Activated T-cell treated with anti-CD3 and anti-CD28 coated beads, Interleukin-2, amount 50 U/mL, for 24 hours (primary cell): Measurements from ENCODE around the gene PRKAG2.

Experiments used
- DNase-seq: peaks from one replicate; pipeline ENCODE4 v3.0.0-alpha.2; 2020
- H3K27ac Mint-ChIP-seq: 2 replicates; pipeline ENCODE4 v1.8.0; 2020; ENCODE audit warnings: mild to moderate bottlenecking, mixed read lengths
- H3K27me3 Mint-ChIP-seq: 2 replicates; pipeline ENCODE4 v1.8.0; 2020; ENCODE audit warnings: mixed read lengths
- H3K36me3 Mint-ChIP-seq: 2 replicates; pipeline ENCODE4 v1.8.0; 2020; ENCODE audit warnings: low read depth, mixed read lengths
- H3K4me1 Mint-ChIP-seq: 2 replicates; pipeline ENCODE4 v1.8.0; 2020; ENCODE audit warnings: low read depth, mixed read lengths
- H3K4me3 Mint-ChIP-seq: 2 replicates; pipeline ENCODE4 v1.8.0; 2020; ENCODE audit warnings: mild to moderate bottlenecking, moderate library complexity, mixed read lengths
- H3K9me3 Mint-ChIP-seq: 2 replicates; pipeline ENCODE4 v1.8.0; 2020; ENCODE audit warnings: mixed read lengths

PRKAG2 gene

DNA sequence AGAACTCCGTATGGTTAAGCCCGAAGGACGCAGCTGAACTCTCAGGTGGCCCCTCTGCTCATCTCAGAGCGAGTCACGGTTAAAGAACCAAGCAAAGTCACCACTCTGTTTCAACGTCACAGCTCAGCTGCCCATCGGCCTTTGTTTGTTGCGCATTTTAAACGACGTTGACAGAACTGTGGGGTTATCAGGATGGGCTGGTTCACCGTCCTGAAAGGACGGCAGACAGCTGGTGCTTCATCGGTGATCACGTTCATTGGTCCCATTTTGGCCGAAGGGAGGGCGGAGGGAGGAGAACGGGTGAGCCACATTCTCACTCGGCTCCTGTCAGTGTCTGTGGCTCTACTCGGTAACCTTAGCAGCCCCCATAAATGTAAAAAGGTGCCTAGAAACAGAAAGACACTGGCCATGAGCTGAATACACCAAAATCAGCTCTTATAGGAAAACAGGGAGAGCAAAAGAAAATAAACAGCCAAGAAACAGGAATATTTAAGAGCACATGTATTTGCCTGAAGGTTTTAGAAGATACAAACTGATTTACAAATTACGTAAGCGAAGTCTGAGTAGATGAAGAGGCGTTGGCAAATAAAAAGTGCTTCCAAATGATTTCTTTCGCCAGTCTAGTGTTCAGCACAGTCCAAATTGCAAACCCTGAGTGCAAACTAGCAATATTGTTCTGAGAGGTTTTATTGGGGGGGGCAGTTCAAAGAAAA lies 8.4 kb downstream of the PRKAG2 start:
- H3K9me3 Mint-ChIP-seq: no peaks in the 10 kb centered on the region
- H3K27ac Mint-ChIP-seq: no peak overlapping the region
- peaks cover 34% of the 10 kb centered on the region for H3K4me1 Mint-ChIP-seq
- H3K4me3 Mint-ChIP-seq: no peak overlapping the region
- H3K36me3 Mint-ChIP-seq: no peaks in the 10 kb centered on the region
- no peak for DNase-seq
- no peaks in the 10 kb centered on the region for H3K27me3 Mint-ChIP-seq

DNA sequence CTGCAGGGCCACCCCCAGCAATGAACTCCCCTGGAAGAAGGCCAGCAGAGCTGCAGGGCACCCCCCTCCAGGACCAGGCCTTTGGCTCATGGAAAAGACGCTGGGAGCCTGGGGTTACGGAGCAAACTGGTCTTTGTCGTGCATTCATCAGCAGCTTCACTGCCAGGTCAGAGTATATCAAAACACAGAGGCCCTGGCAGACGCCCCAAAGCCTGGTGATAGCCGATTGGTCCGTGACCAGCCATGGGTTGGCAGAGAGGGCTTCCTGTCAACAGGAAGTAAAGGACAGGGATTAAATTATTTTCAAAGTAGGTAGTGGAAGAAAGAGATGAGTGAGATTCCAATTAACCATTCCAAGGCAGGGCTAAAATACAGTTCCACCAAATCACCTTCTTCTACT lies 9.0 kb downstream of the PRKAG2 start:
- H3K27ac Mint-ChIP-seq: no peak overlapping the region
- H3K4me1 Mint-ChIP-seq: peaks cover 28% of the 10 kb centered on the region
- no peaks in the 10 kb centered on the region for H3K9me3 Mint-ChIP-seq
- no peak for DNase-seq
- no peak overlapping the region for H3K4me3 Mint-ChIP-seq
- no peaks in the 10 kb centered on the region for H3K36me3 Mint-ChIP-seq
- no peaks in the 10 kb centered on the region for H3K27me3 Mint-ChIP-seq

DNA sequence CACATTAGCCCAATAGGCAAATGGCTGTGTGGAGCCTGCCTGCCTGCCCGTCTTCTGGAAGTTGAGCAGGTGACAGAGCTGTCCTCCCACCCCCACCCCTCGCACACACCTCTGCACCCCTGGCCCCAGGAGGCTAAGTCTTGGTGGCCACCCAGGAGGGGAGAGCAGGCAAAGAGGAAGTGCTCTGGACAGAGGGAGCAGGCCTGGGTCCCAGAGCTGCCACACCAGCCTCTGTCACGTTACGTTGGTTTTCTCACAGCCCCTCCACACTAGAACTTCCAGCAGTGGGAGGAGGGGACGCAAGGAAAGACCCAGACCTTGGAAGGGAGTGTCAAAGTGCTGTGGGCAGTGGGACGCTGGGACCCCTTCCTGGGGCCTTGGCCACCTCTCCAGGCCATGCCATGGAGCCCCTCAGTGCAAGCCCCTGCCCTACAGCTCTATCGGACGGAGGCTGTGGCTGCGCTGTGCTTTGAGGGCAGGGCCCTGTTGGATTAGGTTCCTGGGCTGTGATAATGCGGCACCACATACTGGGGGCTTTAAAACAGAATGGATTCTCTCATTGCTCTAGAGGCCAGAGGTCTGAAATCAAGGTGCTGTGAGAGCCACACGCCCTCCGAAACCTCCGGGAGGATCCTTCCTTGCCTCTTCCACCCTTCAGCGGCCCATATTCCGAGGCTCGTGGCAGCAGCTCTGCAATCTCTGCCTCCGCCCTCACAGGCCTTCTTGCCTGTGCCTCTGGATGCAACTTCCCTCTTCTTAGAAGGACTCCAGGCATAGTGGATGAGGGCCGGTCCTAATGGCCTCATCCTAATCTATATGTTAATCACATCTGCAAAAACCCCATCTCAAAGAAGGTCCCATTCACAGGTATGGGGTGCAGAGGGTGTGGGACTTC lies 9.9 kb downstream of the PRKAG2 start:
- H3K36me3 Mint-ChIP-seq: no peaks in the 10 kb centered on the region
- DNase-seq: no peak
- H3K9me3 Mint-ChIP-seq: no peaks in the 10 kb centered on the region
- peaks cover 27% of the 10 kb centered on the region for H3K4me1 Mint-ChIP-seq
- no peak overlapping the region for H3K27ac Mint-ChIP-seq
- H3K27me3 Mint-ChIP-seq: no peaks in the 10 kb centered on the region
- no peak overlapping the region for H3K4me3 Mint-ChIP-seq

- no peaks in the 10 kb centered on the region for H3K9me3 Mint-ChIP-seq
- no peak overlapping the region for H3K4me3 Mint-ChIP-seq
- no peaks in the 10 kb centered on the region for H3K36me3 Mint-ChIP-seq
- peaks cover 18% of the 10 kb centered on the region for H3K4me1 Mint-ChIP-seq
- no peak for DNase-seq
- no peak overlapping the region for H3K27ac Mint-ChIP-seq
- no peaks in the 10 kb centered on the region for H3K27me3 Mint-ChIP-seq
These were observed 10.9 kb downstream of the PRKAG2 start for GRCh38 chr7:151866028-151866427.

DNA sequence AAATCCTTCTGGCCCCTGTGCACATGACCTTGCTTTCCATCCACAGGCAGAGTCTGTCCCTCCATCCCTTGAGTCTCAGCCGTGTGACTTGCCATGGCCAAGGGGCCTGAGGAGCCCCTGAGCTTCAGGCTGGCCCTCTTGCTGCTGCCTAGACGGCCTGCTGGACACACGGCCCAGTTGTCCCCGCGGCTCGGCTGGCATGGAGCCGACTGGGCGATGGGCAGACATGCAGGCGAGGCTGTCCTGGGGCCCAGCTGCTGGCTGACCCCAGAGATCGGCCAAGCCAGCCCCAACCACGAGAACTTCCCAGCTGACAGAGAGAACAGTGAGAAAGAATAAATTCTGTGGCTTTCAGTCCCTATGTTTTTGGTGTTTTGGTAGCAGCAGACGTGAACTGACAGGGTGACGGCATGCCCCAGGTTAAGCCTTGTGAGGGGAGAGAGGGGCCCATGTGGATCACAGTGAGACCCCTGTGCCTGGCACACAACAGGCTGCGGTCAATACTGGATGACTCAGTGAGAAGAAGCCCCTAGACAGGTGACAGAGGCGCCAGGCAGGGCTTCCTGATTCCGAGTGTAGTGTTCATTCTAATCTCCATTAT lies 11.7 kb downstream of the PRKAG2 start:
- Mint-ChIP-seq H3K4me1 (peaks cover 14% of the 10 kb centered on the region), H3K27ac (no peak overlapping the region)

DNA sequence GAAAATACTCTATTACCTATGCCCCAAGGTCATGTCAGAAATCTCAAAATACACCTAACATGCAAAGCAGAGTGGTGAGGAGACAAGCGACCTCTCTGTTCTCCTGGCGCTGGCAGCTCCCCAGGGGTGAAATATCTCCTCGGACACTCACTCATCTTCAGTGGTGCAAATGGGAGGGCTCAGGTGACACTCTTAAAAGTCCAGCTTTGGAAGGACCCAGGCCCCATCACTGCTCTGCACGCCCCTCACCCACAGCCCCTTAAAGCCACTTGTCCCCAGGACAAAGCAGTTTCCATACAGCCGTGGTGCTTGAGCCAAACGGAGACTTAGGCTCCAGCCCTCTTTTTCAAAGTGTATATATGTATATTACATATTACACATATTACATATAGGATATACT lies 12.4 kb downstream of the PRKAG2 start:
- H3K4me3 Mint-ChIP-seq: no peak overlapping the region
- no peaks in the 10 kb centered on the region for H3K9me3 Mint-ChIP-seq
- no peak for DNase-seq
- H3K4me1 Mint-ChIP-seq: peaks cover 14% of the 10 kb centered on the region
- no peaks in the 10 kb centered on the region for H3K27me3 Mint-ChIP-seq
- H3K27ac Mint-ChIP-seq: no peak overlapping the region
- H3K36me3 Mint-ChIP-seq: no peaks in the 10 kb centered on the region

More for the DNA sequence above, 11.7 kb downstream of the PRKAG2 start:
- H3K36me3 Mint-ChIP-seq: no peaks in the 10 kb centered on the region
- no peak overlapping the region for H3K4me3 Mint-ChIP-seq
- no peaks in the 10 kb centered on the region for H3K27me3 Mint-ChIP-seq
- DNase-seq: no peak
- no peaks in the 10 kb centered on the region for H3K9me3 Mint-ChIP-seq

- Mint-ChIP-seq H3K9me3 (no peaks in the 10 kb centered on the region), H3K27me3 (no peaks in the 10 kb centered on the region), H3K27ac (no peak overlapping the region), H3K4me3 (no peak overlapping the region), H3K4me1 (peaks cover 14% of the 10 kb centered on the region), H3K36me3 (no peaks in the 10 kb centered on the region)
- DNase-seq: no peak
These were observed 12.8 kb downstream of the PRKAG2 start for GRCh38 chr7:151864081-151864480.

- H3K27me3 Mint-ChIP-seq: no peaks in the 10 kb centered on the region
- DNase-seq: no peak
- no peaks in the 10 kb centered on the region for H3K9me3 Mint-ChIP-seq
- no peak overlapping the region for H3K4me3 Mint-ChIP-seq
- H3K36me3 Mint-ChIP-seq: no peaks in the 10 kb centered on the region
- H3K27ac Mint-ChIP-seq: no peak overlapping the region
- peaks cover 12% of the 10 kb centered on the region for H3K4me1 Mint-ChIP-seq
These were observed 13.4 kb downstream of the PRKAG2 start for GRCh38 chr7:151863386-151864079.

DNA sequence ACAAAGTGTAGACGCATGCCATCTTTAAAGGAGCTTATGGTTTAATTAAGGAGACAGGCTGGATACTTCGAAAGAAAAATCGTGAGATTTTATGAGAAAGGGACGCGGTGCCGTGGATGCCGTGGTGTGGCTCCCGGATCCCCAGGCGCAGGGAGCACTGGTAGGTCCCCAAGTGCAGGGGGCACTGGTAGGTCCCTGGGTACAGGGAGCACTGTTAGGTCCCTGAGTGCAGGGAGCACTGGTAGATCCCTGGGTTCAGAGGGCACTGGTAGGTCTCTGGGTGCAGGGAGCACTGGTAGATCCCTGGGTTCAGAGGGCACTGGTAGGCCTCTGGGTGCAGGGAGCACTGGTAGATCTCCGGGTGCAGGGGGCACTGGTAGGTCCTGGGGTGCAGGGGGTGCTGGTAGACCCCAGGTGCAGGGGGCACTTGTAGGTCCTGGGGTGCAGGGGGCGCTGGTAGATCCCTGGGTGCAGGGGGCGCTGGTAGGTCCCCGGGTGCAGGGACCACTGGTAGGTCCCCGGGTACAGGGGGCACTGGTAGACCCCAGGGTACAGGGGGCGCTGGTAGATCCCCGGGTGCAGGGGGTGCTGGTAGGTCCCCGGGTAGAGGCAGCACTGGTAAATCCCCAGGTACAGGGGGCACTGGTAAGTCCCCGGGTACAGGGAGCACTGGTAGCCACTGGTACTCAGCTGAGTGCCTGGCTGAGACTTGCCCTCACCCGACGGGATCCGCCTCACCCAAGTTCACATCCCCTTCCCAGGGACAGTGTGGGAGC lies 14.1 kb downstream of the PRKAG2 start:
- Mint-ChIP-seq H3K27ac (no peak overlapping the region), H3K4me1 (peaks cover 8% of the 10 kb centered on the region), H3K36me3 (no peaks in the 10 kb centered on the region), H3K9me3 (no peaks in the 10 kb centered on the region), H3K27me3 (no peaks in the 10 kb centered on the region), H3K4me3 (no peak overlapping the region)
- DNase-seq: no peak

DNA sequence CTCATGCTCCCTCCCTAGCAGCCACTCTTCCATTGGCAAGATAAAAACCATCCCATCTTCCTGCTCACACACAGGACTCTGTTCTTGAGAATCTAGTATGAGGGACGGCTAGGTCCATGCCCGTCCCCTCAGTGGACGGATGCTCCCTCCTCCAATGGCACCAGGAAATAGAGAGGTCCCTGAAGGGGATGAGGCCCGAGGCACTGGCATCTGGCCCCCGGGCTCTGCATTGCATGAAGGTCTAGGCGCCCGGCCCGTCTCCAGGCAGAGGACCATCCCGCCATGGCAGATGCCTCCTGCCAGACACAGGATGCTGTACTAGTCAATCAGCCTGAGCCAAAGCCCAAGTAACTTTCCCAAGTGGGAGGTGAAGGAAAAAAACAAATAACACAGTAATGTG lies 15.0 kb downstream of the PRKAG2 start:
- Mint-ChIP-seq H3K27me3 (no peaks in the 10 kb centered on the region), H3K4me1 (peaks cover 14% of the 10 kb centered on the region), H3K27ac (no peak overlapping the region), H3K36me3 (no peaks in the 10 kb centered on the region), H3K4me3 (no peak overlapping the region), H3K9me3 (no peaks in the 10 kb centered on the region)
- DNase-seq: no peak

- no peak overlapping the region for H3K4me3 Mint-ChIP-seq
- H3K27me3 Mint-ChIP-seq: no peaks in the 10 kb centered on the region
- H3K4me1 Mint-ChIP-seq: peaks cover 18% of the 10 kb centered on the region
- H3K36me3 Mint-ChIP-seq: peaks cover 2% of the 10 kb centered on the region
- no peak overlapping the region for H3K27ac Mint-ChIP-seq
- no peak for DNase-seq
- no peaks in the 10 kb centered on the region for H3K9me3 Mint-ChIP-seq
These were observed 16.1 kb downstream of the PRKAG2 start for GRCh38 chr7:151860771-151861170.

DNA sequence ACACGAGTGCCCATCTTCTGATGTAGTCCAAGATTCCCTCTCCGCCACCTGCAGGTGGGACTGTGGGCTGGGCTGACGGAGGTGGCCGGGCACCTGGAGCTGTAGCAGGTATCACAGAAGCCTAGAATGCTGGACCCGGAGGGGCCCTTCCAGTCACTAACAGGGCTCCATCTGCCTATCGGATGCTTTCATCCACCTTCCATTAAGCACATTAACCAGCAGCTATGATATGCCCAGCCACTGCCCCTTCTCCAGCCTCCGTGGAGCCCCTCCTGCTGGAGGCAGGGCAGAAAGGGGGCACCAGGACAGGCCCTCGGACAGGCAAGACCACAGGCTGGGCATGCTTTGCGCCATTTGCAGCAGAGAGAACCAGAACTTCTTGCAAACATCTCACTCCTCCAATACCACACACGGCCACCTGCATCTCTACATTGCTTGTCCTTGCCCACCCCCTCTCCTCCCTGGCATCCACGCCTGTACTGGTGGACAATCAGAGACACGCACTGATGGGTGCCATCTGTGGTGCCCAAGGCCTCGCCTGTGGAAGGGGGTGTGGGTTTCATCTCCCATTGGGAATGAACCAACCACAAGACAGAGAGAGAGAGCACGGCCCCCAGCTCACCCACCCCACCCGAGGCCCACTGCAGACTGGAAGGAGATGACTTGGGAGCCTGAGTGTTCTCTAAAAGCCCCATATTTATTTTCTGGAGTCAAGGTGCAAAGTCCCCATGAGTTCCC lies 16.8 kb downstream of the PRKAG2 start:
- Mint-ChIP-seq H3K36me3 (peaks cover 2% of the 10 kb centered on the region), H3K4me3 (no peak overlapping the region), H3K27ac (no peak overlapping the region), H3K9me3 (no peaks in the 10 kb centered on the region), H3K27me3 (no peaks in the 10 kb centered on the region), H3K4me1 (peaks cover 19% of the 10 kb centered on the region)
- DNase-seq: no peak

- Mint-ChIP-seq H3K4me1 (peaks cover 15% of the 10 kb centered on the region), H3K4me3 (no peak overlapping the region), H3K9me3 (no peaks in the 10 kb centered on the region), H3K36me3 (peaks cover 2% of the 10 kb centered on the region), H3K27ac (no peak overlapping the region), H3K27me3 (no peaks in the 10 kb centered on the region)
- no peak for DNase-seq
These were observed 17.6 kb downstream of the PRKAG2 start for GRCh38 chr7:151859111-151859947.
